Lower leg skin (tissue), 4 donors: ENCODE data around the gene AOPEP. TPM values are rescaled to one million over a fixed set of nuclear protein-coding genes. Genes with fewer than 3 reads are reported as not detected.

Source experiments
- DNase-seq, 2 donors: peaks; one replicate each; pipeline ENCODE4 v3.0.0-alpha.2; 2019; ENCODE audit warnings: low spot score in 2 of 2
- H3K4me3 ChIP-seq: fragments of 200-600 bp; sonication (generic); 2 replicates; pipeline ENCODE4 v1.5.1; 2017; ENCODE audit warnings: mild to moderate bottlenecking, low read depth; ENCODE audit not compliant: poor library complexity, severe bottlenecking
- CTCF ChIP-seq, 3 donors: fragments of 450-650 bp; IDR thresholded peaks; one replicate each; pipeline ENCODE4 v1.5.1; 2016; ENCODE audit warnings: antibody characterized with exemption in 3 of 3, mild to moderate bottlenecking in 3 of 3, moderate library complexity in 2 of 3
- POLR2A ChIP-seq, 2 donors: fragments of 450-650 bp; IDR thresholded peaks; one replicate each; pipeline ENCODE4 v1.6.1; 2016 to 2017; ENCODE audit warnings: antibody characterized with exemption in 2 of 2, mild to moderate bottlenecking in 1 of 2, moderate library complexity in 1 of 2
- WGBS, 2 donors: methylation state at CpG; one replicate each; pipeline ENCODE4 v1.1.5; 2018; 5-methylcytosine and 5-hydroxymethylcytosine counted together
- intact Hi-C: fragments of 100-400 bp; cut with DNase I; formaldehyde crosslinking; loops from one replicate; pipeline ENCODE4 v1.15.0; 2023; ENCODE audit warnings: low total_unique reads
- total RNA-seq, 4 donors: library from RNA; depleted of rRNA; stranded (reverse); fragments of >200 nt; gene quantifications; one replicate each; pipeline ENCODE4 v1.1.0, GENCODE V29; 2016

Gene AOPEP
- total RNA-seq, 4 donors from 2014 or later, result 66.3 to 136 (median 118) TPM

- TF ChIP-seq POLR2A (IDR thresholded peaks at IDR 0.05) (no peak), CTCF (IDR thresholded peaks at IDR 0.05) (no peak)
- DNase-seq, result peak in 1 of 2 donors; percentile 39
- intact Hi-C loops, result no loop called here
- WGBS, 2 donors, result 88 to 91% methylated on average over 5 of the region's 5 CpGs
- no peak overlapping the region for H3K4me3 ChIP-seq
Measured at GRCh38 chr9:94696545-94696944, 30.0 kb upstream of the AOPEP start.

- no peak overlapping the region for H3K4me3 ChIP-seq
- 81 to 85% methylated on average over 5 of the region's 5 CpGs for WGBS, 2 donors
- peak in 1 of 2 donors; percentile 36 for DNase-seq
- TF ChIP-seq POLR2A (IDR thresholded peaks at IDR 0.05), result no peak
- TF ChIP-seq CTCF (IDR thresholded peaks at IDR 0.05), result no peak
- intact Hi-C loops, result no loop called here
Measured at GRCh38 chr9:94697972-94698581, 28.4 kb upstream of the AOPEP start.

- intact Hi-C loops, result no loop called here
- TF ChIP-seq POLR2A (IDR thresholded peaks at IDR 0.05) (no peak), CTCF (IDR thresholded peaks at IDR 0.05) (no peak)
- H3K4me3 ChIP-seq, result no peak overlapping the region
- DNase-seq, result peak in 1 of 2 donors; percentile 9
- 87 to 92% methylated on average over 4 of the region's 4 CpGs for WGBS, 2 donors
Measured at GRCh38 chr9:94699715-94700373, 26.7 kb upstream of the AOPEP start.

- no peak overlapping the region for H3K4me3 ChIP-seq
- no peak for DNase-seq
- no peak for TF ChIP-seq POLR2A (IDR thresholded peaks at IDR 0.05)
- no peak for TF ChIP-seq CTCF (IDR thresholded peaks at IDR 0.05)
- intact Hi-C loops, result no loop called here
- 93 to 95% methylated on average over 3 of the region's 3 CpGs for WGBS, 2 donors
Measured at GRCh38 chr9:94700445-94700844, 26.1 kb upstream of the AOPEP start.

- 64 to 69% methylated on average over 4 of the region's 4 CpGs for WGBS, 2 donors
- intact Hi-C loops, result no loop called here
- DNase-seq, result peak in 1 of 2 donors; percentile 34
- TF ChIP-seq CTCF (IDR thresholded peaks at IDR 0.05) (no peak), POLR2A (IDR thresholded peaks at IDR 0.05) (no peak)
- no peak overlapping the region for H3K4me3 ChIP-seq
Measured at GRCh38 chr9:94703488-94704140, 22.9 kb upstream of the AOPEP start.
